CD4-positive, alpha-beta T cell (primary cell): ENCODE results near the gene BICC1. TPM values are rescaled to one million over a fixed set of nuclear protein-coding genes. Genes with fewer than 3 reads are reported as not detected.

ENCODE experiments used
- ATAC-seq: fragments of 200-7000 bp; cut with Tn5 transposase; one replicate; pipeline ENCODE4 v1.10.0; 2022; ENCODE audit warnings: mild to moderate bottlenecking; ENCODE audit not compliant: poor library complexity
- CTCF ChIA-PET: fragments of 350-600 bp; sonication (Branson Sonifier 250); formaldehyde crosslinking; loops from one replicate; lab custom pipeline; 2021; ENCODE audit warnings: antibody characterized with exemption, inconsistent platforms; lab: Charles Lee
- POLR2A ChIA-PET: fragments of 350-600 bp; sonication (Branson Sonifier 250); formaldehyde crosslinking; loops from one replicate; lab custom pipeline; 2021; ENCODE audit warnings: antibody characterized with exemption, inconsistent platforms; lab: Charles Lee
- DNase-seq, 14 experiments: peaks; one replicate each; pipeline ENCODE4 v3.0.0-alpha.2; 2013 to 2020; ENCODE audit warnings: mixed read lengths in 2 of 14
- H3K27ac ChIP-seq, 2 donors: one replicate each; pipeline versions ENCODE4 v1.5.1 to v1.7.0; 2013; ENCODE audit warnings: low read length in 2 of 2, low read depth in 1 of 2, mild to moderate bottlenecking in 1 of 2
- H3K27me3 ChIP-seq, 2 experiments: 1 replicate in 1 of 2; 2 replicates in 1 of 2; pipeline versions ENCODE4 v1.6.1 to v1.7.0; 2013; ENCODE audit warnings: low read length in 2 of 2, control low read depth in 1 of 2, mild to moderate bottlenecking in 1 of 2, moderate library complexity in 1 of 2; ENCODE audit not compliant: insufficient read depth in 2 of 2, control insufficient read depth in 1 of 2
- H3K36me3 ChIP-seq: one replicate; pipeline ENCODE4 v1.6.1; 2013; ENCODE audit warnings: low read length, control low read depth; ENCODE audit not compliant: insufficient read depth
- H3K4me1 ChIP-seq: one replicate; pipeline ENCODE4 v1.6.1; 2013; ENCODE audit warnings: low read length, control low read depth; ENCODE audit not compliant: insufficient read depth
- H3K4me3 ChIP-seq: one replicate; pipeline ENCODE4 v1.5.1; 2013; ENCODE audit warnings: mild to moderate bottlenecking, low read length, moderate library complexity
- H3K9me3 ChIP-seq, 2 experiments: 1 replicate in 1 of 2; 2 replicates in 1 of 2; pipeline versions ENCODE4 v1.6.1 to v1.7.0; 2013; ENCODE audit warnings: low read length in 2 of 2, mild to moderate bottlenecking in 2 of 2, control low read depth in 1 of 2, moderate library complexity in 1 of 2; ENCODE audit not compliant: control insufficient read depth in 1 of 2, insufficient read depth in 1 of 2
- H3K27ac Mint-ChIP-seq: one replicate; pipeline ENCODE4 v1.8.0; 2020; ENCODE audit warnings: mixed read lengths
- H3K27me3 Mint-ChIP-seq: one replicate; pipeline ENCODE4 v1.8.0; 2021; ENCODE audit warnings: mixed read lengths
- H3K36me3 Mint-ChIP-seq: one replicate; pipeline ENCODE4 v1.8.0; 2021; ENCODE audit warnings: low read depth, mixed read lengths
- H3K4me1 Mint-ChIP-seq: one replicate; pipeline ENCODE4 v1.8.0; 2021; ENCODE audit warnings: low read depth, mixed read lengths
- H3K4me3 Mint-ChIP-seq: one replicate; pipeline ENCODE4 v1.8.0; 2020; ENCODE audit warnings: mild to moderate bottlenecking, mixed read lengths
- H3K9me3 Mint-ChIP-seq: one replicate; pipeline ENCODE4 v1.8.0; 2020; ENCODE audit warnings: mixed read lengths
- CTCF ChIP-seq: fragments of 200-600 bp; IDR thresholded peaks from one replicate; pipeline ENCODE4 v1.8.0; 2022; ENCODE audit warnings: antibody characterized with exemption, mild to moderate bottlenecking
- intact Hi-C, 2 experiments: fragments of 100-400 bp; cut with DNase I in 1 of 2; cut with micrococcal nuclease in 1 of 2; formaldehyde crosslinking; loops; one replicate each; pipeline versions ENCODE4 v1.15.1 to v1.9.0; 2023 to 2025; cut with DNase I, micrococcal nuclease
- total RNA-seq, 174 experiments: library from RNA in 2 of 174; stranded (reverse) in 2 of 174; gene quantifications; one replicate each; pipeline ENCODE4 v1.2.3 and lab custom pipeline; 2021 to 2026

Gene BICC1
- total RNA-seq, 2 experiments from 2014 or later = not detected

DNA sequence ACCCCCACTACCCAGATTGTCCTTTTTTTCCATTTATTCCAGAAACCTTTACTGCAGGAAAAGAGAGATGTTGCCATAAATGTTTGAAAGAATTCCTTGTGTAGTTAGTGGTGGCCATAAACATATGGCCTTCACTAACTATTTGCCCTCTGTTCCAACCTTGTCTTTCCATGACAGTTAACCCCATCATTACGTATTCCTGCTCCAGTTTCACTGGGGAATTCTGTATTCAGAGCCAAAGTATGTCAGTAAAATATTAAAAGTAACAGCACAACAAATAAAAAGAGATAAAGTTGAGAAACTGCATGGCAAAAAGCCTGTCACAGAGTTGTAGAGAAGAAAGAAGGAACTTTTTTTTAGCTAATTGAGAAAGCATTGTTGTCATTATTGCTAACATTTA, 261.3 kb downstream of the BICC1 start:
- Histone ChIP-seq H3K36me3 (no peaks in the 10 kb centered on the region), H3K27me3 (no peaks in the 10 kb centered on the region), H3K4me1 (no peaks in the 10 kb centered on the region), H3K27ac (no peak overlapping the region), H3K4me3 (no peak overlapping the region), H3K9me3 (peaks cover 0 to 3% of the 10 kb centered on the region in 2 experiments)
- intact Hi-C loops = no loop called here
- ChIA-PET CTCF (no interaction called here), POLR2A (no interaction called here)
- no peaks in the 10 kb centered on the region for H3K36me3 Mint-ChIP-seq
- no peak for ATAC-seq
- TF ChIP-seq CTCF = no peak
- no peak overlapping the region for H3K27ac Mint-ChIP-seq
- no peak overlapping the region for H3K4me3 Mint-ChIP-seq
- no peak for DNase-seq
- no peaks in the 10 kb centered on the region for H3K4me1 Mint-ChIP-seq
- peaks cover 2% of the 10 kb centered on the region for H3K27me3 Mint-ChIP-seq
- no peaks in the 10 kb centered on the region for H3K9me3 Mint-ChIP-seq

- Mint-ChIP-seq H3K9me3 (no peaks in the 10 kb centered on the region), H3K4me3 (no peak overlapping the region), H3K27me3 (peaks cover 4% of the 10 kb centered on the region), H3K4me1 (no peaks in the 10 kb centered on the region), H3K27ac (no peak overlapping the region), H3K36me3 (no peaks in the 10 kb centered on the region)
- Histone ChIP-seq H3K4me1 (no peaks in the 10 kb centered on the region), H3K27me3 (no peaks in the 10 kb centered on the region), H3K4me3 (no peak overlapping the region), H3K36me3 (no peaks in the 10 kb centered on the region), H3K9me3 (peaks cover 0 to 3% of the 10 kb centered on the region in 2 experiments), H3K27ac (no peak overlapping the region)
- intact Hi-C loops = no loop called here
- DNase-seq (no peak), ATAC-seq (no peak)
- no peak for TF ChIP-seq CTCF
- ChIA-PET POLR2A (no interaction called here), CTCF (interaction anchor here (1.3 kb wide), 1 partner anchor 8 kb away, joined by 3 read pairs; no protein-coding TSS in a partner anchor)
Observed at GRCh38 chr10:58775960-58776567, 263.4 kb downstream of the BICC1 start.

DNA sequence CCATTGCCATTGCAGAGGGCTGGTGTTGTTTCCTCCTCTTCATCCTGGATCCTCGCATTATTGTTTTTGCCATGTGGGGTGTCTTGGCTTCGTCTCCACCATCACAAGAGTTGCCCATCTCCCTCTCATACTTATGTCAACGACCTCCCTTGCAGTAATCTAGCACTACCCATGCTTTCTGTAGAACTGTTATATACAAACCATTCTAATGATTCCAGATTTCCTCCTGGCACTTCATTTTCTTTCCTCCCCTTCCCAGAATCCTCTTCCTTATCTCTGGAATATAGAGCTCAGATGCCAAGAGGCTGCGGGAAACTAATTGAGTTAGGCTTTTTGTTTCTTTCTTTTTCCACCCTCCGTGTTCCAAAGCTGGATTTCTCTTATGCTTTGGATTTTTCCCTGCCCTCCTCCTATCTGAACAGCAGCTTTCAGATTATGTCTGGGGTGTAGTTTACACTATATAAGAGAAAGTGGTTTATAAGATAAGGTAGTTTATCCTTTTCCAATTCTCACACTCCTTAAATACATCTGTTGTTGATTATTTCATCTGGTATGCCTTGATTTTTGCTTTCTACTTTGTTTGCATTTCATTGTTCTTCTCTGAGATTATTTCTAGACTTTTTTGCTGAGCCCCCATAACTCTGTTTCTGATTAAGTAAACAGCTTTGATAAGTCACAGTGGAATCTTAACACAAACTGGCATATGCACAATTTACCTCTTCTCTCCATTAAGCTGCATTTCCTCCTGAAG, 264.1 kb downstream of the BICC1 start:
- H3K27me3 ChIP-seq = no peaks in the 10 kb centered on the region
- no peaks in the 10 kb centered on the region for H3K9me3 Mint-ChIP-seq
- ChIA-PET POLR2A (no interaction called here), CTCF (interaction anchor here (1.3 kb wide), 1 partner anchor 8 kb away, joined by 3 read pairs; no protein-coding TSS in a partner anchor)
- no peaks in the 10 kb centered on the region for H3K4me1 ChIP-seq
- ATAC-seq (no peak), DNase-seq (no peak)
- no peaks in the 10 kb centered on the region for H3K36me3 Mint-ChIP-seq
- no peaks in the 10 kb centered on the region for H3K4me1 Mint-ChIP-seq
- intact Hi-C loops = no loop called here
- H3K36me3 ChIP-seq = no peaks in the 10 kb centered on the region
- H3K4me3 Mint-ChIP-seq = no peak overlapping the region
- H3K27me3 Mint-ChIP-seq = peaks cover 4% of the 10 kb centered on the region
- no peak for TF ChIP-seq CTCF
- H3K4me3 ChIP-seq = no peak overlapping the region
- no peak overlapping the region for H3K27ac ChIP-seq
- H3K9me3 ChIP-seq = peaks cover 0 to 3% of the 10 kb centered on the region in 2 experiments
- H3K27ac Mint-ChIP-seq = no peak overlapping the region
